HG03565 (cell line): ENCODE measurements around the gene SLC7A6OS.

Experiments
- ATAC-seq: cut with Tn5 transposase; IDR thresholded peaks from one replicate; pipeline ENCODE4 v1.9.1; 2021; ENCODE audit warnings: mild to moderate bottlenecking, moderate library complexity; ENCODE audit not compliant: unreplicated experiment

Gene SLC7A6OS

GRCh38 chr16:68310774-68311511 lies at the start of gene SLC7A6OS, which contains the start of gene PRMT7:
Gene SLC7A6OS, minus strand, starts transcription at chr16:68310946. Its CDS starts 20 bp downstream, at chr16:68310926.
Gene PRMT7, plus strand, starts transcription at chr16:68311019. Its CDS starts 4,961 bp downstream, at chr16:68315980.
- ATAC-seq = peak; percentile 89

GRCh38 chr16:68359398-68360191 lies 48.8 kb upstream of the SLC7A6OS start:
- ATAC-seq = no peak

DNA sequence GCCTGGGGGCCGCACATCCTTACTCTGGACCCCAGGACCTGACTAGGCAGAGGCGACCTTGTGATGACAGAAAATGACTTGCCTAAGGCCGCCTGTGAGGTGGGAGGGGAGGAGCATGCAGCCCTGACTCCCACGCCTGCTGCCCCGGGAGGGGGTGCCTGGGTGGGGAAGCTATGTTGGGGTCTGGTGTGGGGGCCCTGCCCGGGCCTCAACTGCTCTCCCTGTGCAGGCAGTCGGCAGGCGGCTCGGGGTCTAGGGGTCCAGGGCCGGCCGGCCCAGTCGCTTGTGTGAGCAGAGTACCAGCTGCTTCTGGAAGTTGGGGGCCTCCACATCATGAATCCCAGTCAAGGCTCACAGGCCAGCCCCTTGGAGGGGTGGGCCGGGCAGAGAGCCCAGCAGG lies 48.2 kb upstream of the SLC7A6OS start:
- no peak for ATAC-seq

GRCh38 chr16:68357923-68358322 lies 47.2 kb upstream of the SLC7A6OS start:
- no peak for ATAC-seq

GRCh38 chr16:68357521-68357922 lies 46.8 kb upstream of the SLC7A6OS start:
- no peak for ATAC-seq

GRCh38 chr16:68356919-68357286 lies 46.2 kb upstream of the SLC7A6OS start:
- ATAC-seq = no peak

GRCh38 chr16:68356249-68356918 lies 45.6 kb upstream of the SLC7A6OS start:
- no peak for ATAC-seq

DNA sequence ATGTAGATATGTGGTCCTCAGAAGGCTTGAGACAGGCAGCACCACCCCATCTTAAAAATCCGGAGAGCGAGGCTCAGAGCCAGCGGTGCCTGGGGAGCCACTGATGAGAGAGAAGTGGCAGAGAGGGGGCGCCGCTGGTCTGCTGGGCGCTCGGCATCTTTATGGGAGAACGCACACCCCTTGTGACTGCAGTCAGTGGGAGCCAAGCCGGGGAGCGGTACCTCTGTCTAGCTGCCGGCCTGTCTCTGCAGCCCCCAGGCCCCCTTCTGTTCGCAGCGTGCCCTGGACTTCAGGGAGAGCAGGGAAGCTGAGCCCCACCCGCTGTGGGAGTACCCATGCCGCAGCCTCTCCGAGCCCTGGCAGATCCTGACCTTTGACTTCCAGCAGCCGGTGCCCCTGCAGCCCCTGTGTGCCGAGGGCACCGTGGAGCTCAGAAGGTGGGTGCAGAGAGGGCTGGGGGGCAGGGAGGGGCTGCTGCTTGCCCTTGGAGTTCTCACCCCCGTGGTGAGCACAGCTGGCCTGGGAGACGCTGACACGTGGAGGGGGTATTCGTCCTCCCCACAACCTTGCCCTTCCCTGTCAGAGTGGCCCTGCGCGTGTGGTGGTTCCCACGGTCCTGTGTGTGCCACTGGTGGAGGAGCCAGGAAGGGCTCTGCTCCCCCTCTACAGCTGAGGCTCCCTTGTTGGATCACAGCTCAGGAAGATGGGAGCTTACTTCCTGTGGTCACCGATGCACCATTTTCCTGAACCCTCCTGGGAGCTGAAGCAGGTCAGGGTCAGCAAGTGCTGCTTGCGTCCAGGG lies 44.9 kb upstream of the SLC7A6OS start:
- no peak for ATAC-seq

DNA sequence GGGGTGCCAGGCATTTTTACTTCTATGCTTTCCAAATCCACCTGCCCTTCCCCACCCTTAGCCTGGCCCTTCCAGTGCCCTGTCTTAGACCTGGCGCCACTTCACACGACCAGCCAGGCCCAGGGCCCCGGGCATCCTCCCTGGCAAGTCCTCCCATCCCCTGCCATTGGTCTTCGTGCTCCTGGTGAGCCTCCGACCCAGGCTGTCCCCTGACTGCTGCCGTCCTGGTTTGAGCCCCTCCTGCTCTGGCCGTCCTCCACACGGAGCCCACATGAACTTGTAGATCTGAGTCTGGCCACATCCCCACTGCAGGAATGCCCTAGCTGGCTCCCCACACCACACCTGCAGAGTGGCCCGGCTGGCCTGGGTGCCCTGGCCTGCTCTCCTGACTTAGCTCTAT lies 44.1 kb upstream of the SLC7A6OS start:
- ATAC-seq = no peak

GRCh38 chr16:68353366-68353765 lies 42.6 kb upstream of the SLC7A6OS start:
- ATAC-seq = no peak

GRCh38 chr16:68351991-68352431 lies 41.3 kb upstream of the SLC7A6OS start:
- no peak for ATAC-seq

- ATAC-seq = no peak
Observed at GRCh38 chr16:68351463-68351862, 40.7 kb upstream of the SLC7A6OS start.

DNA sequence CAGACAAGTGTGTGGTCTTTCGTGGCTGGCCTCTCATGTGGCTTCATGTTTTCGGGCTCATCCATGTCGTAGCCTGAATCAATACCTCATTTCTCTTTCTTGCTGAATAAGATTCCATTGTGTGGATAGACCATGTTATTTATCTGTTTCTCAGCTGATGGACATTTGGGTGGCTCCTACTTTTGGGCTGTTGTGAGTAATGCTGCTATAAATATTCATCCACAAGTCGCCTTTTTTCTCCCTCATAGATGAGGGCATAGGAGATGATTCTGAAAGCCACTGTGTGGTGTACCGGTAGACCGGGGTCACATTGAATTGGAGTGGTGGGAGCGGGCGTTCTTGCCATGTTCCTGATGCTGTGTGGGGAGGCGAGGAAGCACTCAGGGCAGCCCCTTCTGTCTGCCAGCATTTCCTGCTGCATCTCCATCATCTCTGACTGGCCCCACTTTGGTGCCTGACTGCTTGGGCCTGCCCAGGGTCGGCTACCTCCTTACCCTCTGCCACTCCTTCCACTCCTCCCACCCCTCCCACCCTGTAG lies 40.1 kb upstream of the SLC7A6OS start:
- ATAC-seq = no peak

DNA sequence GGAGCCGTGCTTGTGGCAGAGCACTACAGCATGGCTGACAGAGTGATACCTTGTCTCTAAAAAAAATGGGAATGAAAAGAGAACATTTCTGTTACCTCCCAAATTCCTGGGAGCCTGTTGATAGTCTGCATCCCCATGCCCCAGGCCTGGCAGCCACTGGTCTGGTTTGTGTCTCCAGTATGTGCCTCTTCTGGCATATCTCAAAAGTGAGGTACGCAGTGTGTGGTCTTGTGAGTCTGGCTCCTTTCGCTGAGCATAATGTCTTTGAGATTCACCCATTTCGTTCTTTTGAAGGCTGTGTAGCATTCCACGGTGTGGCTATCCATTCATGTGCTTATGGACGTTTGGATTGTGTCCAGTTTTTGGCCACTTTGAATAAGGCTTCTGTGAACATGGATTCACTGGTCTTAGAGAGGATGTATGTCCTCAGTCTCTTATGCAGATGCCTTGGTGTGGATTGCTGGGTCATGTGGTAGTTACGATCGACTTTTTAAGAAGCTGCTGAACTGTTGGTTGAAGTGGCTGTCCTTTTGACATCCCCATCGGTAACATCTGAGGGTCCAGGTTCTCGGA lies 39.2 kb upstream of the SLC7A6OS start:
- no peak for ATAC-seq

DNA sequence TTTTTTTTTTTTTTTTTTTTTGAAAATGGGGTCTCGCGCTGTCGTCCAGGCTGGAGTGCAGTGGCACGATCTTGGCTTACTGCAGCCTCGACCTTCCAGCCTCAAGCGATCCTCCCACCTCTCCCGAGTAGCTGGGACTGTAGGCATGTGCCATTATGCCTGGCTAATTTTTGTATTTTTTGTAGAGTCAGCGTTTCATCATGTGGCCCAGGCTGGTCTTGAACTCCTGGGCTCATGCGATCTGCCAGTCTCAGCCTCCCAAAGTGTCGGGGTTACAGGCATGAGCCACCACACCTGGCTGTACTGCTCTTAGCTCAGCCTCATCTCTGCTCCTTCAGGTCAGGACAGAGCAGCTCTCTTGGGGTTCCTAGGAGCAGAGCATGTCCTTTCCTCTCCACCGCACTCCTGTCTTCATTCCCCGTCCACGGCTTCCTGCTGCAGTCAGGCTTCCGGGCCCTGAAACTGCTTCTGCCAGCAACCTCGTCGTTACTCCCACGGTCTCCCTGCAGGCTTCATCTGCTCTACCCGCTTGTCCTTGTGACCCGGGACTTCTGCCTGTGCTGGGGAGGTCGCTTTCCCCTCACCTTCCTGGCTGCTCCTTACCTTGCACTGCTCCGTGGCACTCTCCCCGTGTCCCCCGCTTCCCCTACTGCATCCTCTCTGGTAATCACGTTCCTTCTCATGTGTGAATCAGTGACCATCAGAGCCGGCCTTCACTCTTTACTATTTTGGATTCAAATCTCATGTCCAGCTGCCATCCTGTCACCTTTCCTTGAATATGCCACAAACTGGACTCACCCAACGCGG lies 38.1 kb upstream of the SLC7A6OS start:
- no peak for ATAC-seq

DNA sequence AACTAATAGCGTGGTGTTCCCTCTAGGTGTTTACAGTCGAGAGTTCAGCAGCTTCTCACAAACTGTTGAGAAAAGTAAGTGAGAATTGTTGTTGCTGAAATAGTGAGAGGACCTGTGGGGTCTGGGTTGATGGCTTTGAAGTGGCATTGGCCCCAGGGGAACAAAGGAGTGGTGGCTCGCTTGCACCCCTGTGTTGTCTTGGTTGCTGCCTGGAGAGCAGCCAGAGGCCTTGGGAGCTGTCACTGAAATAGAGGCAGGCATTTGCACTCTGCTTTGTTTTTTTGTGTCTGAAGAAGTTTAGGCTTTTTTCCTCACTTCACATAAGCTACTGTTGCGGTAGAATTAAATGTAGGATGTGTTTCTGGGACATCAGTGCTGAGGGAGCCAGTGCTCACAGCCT lies 36.9 kb upstream of the SLC7A6OS start:
- ATAC-seq = no peak

GRCh38 chr16:68346892-68347480 lies 36.2 kb upstream of the SLC7A6OS start:
- ATAC-seq = no peak

GRCh38 chr16:68345958-68346635 lies 35.4 kb upstream of the SLC7A6OS start:
- ATAC-seq = no peak
